H9 (cell line): ENCODE data around the gene DMD. TPM values are rescaled to one million over a fixed set of nuclear protein-coding genes. Genes with fewer than 3 reads are reported as not detected.

ENCODE experiments used
- DNase-seq: peaks from one replicate; pipeline ENCODE4 v3.0.0-alpha.2; 2017
- H2AFZ ChIP-seq: one replicate; pipeline ENCODE4 v1.6.1; 2013; ENCODE audit warnings: mild to moderate bottlenecking, low read length, control low read depth, moderate library complexity
- H2AK5ac ChIP-seq: 2 replicates; pipeline ENCODE4 v1.6.1; 2013; ENCODE audit warnings: low read length, control low read depth, mixed read lengths; ENCODE audit not compliant: insufficient read length
- H2BK120ac ChIP-seq: one replicate; pipeline ENCODE4 v1.6.1; 2013; ENCODE audit warnings: low read depth, mild to moderate bottlenecking, low read length, control low read depth, inconsistent platforms; ENCODE audit not compliant: poor library complexity, severe bottlenecking
- H2BK12ac ChIP-seq: 2 replicates; pipeline ENCODE4 v1.6.1; 2013; ENCODE audit warnings: low read length, control low read depth, mixed read lengths, low read depth; ENCODE audit not compliant: insufficient read length
- H2BK15ac ChIP-seq: 2 replicates; pipeline ENCODE4 v1.6.1; 2013; ENCODE audit warnings: low read depth, low read length, control low read depth
- H2BK20ac ChIP-seq: one replicate; pipeline ENCODE4 v1.6.1; 2013; ENCODE audit warnings: low read depth, mild to moderate bottlenecking, low read length, control low read depth, inconsistent platforms; ENCODE audit not compliant: poor library complexity, severe bottlenecking
- H2BK5ac ChIP-seq: 2 replicates; pipeline ENCODE4 v1.6.1; 2013; ENCODE audit warnings: low read length, control low read depth, mixed read lengths; ENCODE audit not compliant: insufficient read length
- H3K14ac ChIP-seq: 2 replicates; pipeline ENCODE4 v1.6.1; 2013; ENCODE audit warnings: low read length, control low read depth; ENCODE audit not compliant: insufficient read depth
- H3K18ac ChIP-seq: 2 replicates; pipeline ENCODE4 v1.6.1; 2013; ENCODE audit warnings: low read depth, mild to moderate bottlenecking, mixed read lengths, low read length, control low read depth; ENCODE audit not compliant: insufficient read length
- H3K23ac ChIP-seq: 2 replicates; pipeline ENCODE4 v1.6.1; 2013; ENCODE audit warnings: low read length, control low read depth, mixed read lengths, low read depth; ENCODE audit not compliant: insufficient read length
- H3K23me2 ChIP-seq: 2 replicates; pipeline ENCODE4 v1.6.1; 2013; ENCODE audit warnings: low read depth, mild to moderate bottlenecking, mixed read lengths, low read length, control low read depth; ENCODE audit not compliant: insufficient read length, poor library complexity, severe bottlenecking
- H3K27ac ChIP-seq: 2 replicates; pipeline ENCODE4 v1.5.1; 2013; ENCODE audit warnings: low read length, control low read depth, mixed read lengths, low read depth; ENCODE audit not compliant: insufficient read length
- H3K27me3 ChIP-seq: 2 replicates; pipeline ENCODE4 v1.6.1; 2013; ENCODE audit warnings: low read length, control low read depth, inconsistent platforms; ENCODE audit not compliant: insufficient read depth
- H3K4ac ChIP-seq: 2 replicates; pipeline ENCODE4 v1.6.1; 2013; ENCODE audit warnings: low read depth, mild to moderate bottlenecking, control low read depth, inconsistent platforms, low read length, moderate library complexity
- H3K4me1 ChIP-seq: 2 replicates; pipeline ENCODE4 v1.6.1; 2013; ENCODE audit warnings: low read length, control low read depth, inconsistent platforms; ENCODE audit not compliant: insufficient read depth
- H3K4me2 ChIP-seq: 2 replicates; pipeline ENCODE4 v1.6.1; 2013; ENCODE audit warnings: low read length, control low read depth, mixed read lengths; ENCODE audit not compliant: insufficient read length, insufficient read depth
- H3K56ac ChIP-seq: 2 replicates; pipeline ENCODE4 v1.6.1; 2013; ENCODE audit warnings: low read depth, mild to moderate bottlenecking, mixed read lengths, low read length, control low read depth; ENCODE audit not compliant: insufficient read length
- H3K79me1 ChIP-seq: 2 replicates; pipeline ENCODE4 v1.6.1; 2013; ENCODE audit warnings: low read depth, mild to moderate bottlenecking, moderate library complexity, low read length, control low read depth, inconsistent platforms; ENCODE audit not compliant: insufficient read depth, poor library complexity, severe bottlenecking
- H3K79me2 ChIP-seq: 2 replicates; pipeline ENCODE4 v1.6.1; 2013; ENCODE audit warnings: low read length, control low read depth, inconsistent platforms; ENCODE audit not compliant: insufficient read depth
- H3K9ac ChIP-seq: 2 replicates; pipeline ENCODE4 v1.6.1; 2013; ENCODE audit warnings: low read length, control low read depth, mixed read lengths; ENCODE audit not compliant: insufficient read length; ENCODE audit errors: extremely low read depth
- H3K9me3 ChIP-seq: one replicate; pipeline ENCODE4 v1.6.1; 2013; ENCODE audit warnings: low read depth, low read length, inconsistent platforms; ENCODE audit not compliant: control insufficient read depth
- H3T11ph ChIP-seq: one replicate; pipeline ENCODE4 v1.6.1; 2013; ENCODE audit warnings: mild to moderate bottlenecking, low read length, control low read depth, inconsistent platforms
- H4K20me1 ChIP-seq: one replicate; pipeline ENCODE4 v1.6.1; 2013; ENCODE audit not compliant: control insufficient read depth, insufficient read length, insufficient read depth
- H4K5ac ChIP-seq: 2 replicates; pipeline ENCODE4 v1.6.1; 2013; ENCODE audit warnings: low read depth, mild to moderate bottlenecking, mixed read lengths, low read length, control low read depth; ENCODE audit not compliant: insufficient read length
- H4K8ac ChIP-seq: replicated peaks from 2 replicates; pipeline ENCODE4 v1.6.1; 2013; ENCODE audit warnings: low read length, control low read depth, mixed read lengths, low read depth; ENCODE audit not compliant: insufficient read length
- H4K91ac ChIP-seq: 2 replicates; pipeline ENCODE4 v1.6.1; 2013; ENCODE audit warnings: low read depth, mild to moderate bottlenecking, moderate library complexity, mixed read lengths, low read length, control low read depth; ENCODE audit not compliant: insufficient read length
- H3K27ac Mint-ChIP-seq, 3 experiments: 2 replicates in 2 of 3; 3 replicates in 1 of 3; pipeline ENCODE4 v1.8.0; 2020 to 2021; ENCODE audit warnings: mixed read lengths in 3 of 3, mild to moderate bottlenecking in 1 of 3, moderate library complexity in 1 of 3
- H3K27me3 Mint-ChIP-seq: 2 replicates; pipeline ENCODE4 v1.8.0; 2021; ENCODE audit warnings: low read depth, mild to moderate bottlenecking, moderate library complexity, mixed read lengths
- H3K36me3 Mint-ChIP-seq, 3 experiments: 2 replicates in 2 of 3; 3 replicates in 1 of 3; pipeline ENCODE4 v1.8.0; 2020 to 2021; ENCODE audit warnings: low read depth in 3 of 3, mixed read lengths in 3 of 3; ENCODE audit not compliant: insufficient read depth in 1 of 3
- H3K4me1 Mint-ChIP-seq, 2 experiments: 2 replicates each; pipeline ENCODE4 v1.8.0; 2020; ENCODE audit warnings: mixed read lengths in 2 of 2
- H3K4me3 Mint-ChIP-seq, 2 experiments: 2 replicates in 1 of 2; 3 replicates in 1 of 2; pipeline ENCODE4 v1.8.0; 2020 to 2021; ENCODE audit warnings: mild to moderate bottlenecking in 2 of 2, mixed read lengths in 2 of 2, moderate library complexity in 1 of 2
- H3K9me3 Mint-ChIP-seq, 2 experiments: 2 replicates in 1 of 2; 3 replicates in 1 of 2; pipeline ENCODE4 v1.8.0; 2020; ENCODE audit warnings: mild to moderate bottlenecking in 2 of 2, mixed read lengths in 2 of 2, moderate library complexity in 1 of 2
- WGBS: extraction: QIAGEN DNeasy Blood & Tissue Kit; methylation state at CpG from one replicate; pipeline ENCODE4 v1.1.7; 2013; ENCODE audit warnings: missing lambda C conversion rate, low lambda C conversion rate, mixed read lengths; ENCODE audit not compliant: insufficient read length; ENCODE audit errors: extremely low coverage; 5-methylcytosine and 5-hydroxymethylcytosine counted together
- total RNA-seq: library from RNA; stranded (reverse); gene quantifications from 2 replicates; pipeline ENCODE4 v1.2.1, GENCODE V29; 2021
- TF ChIP-seq, protein P1 (sequence below): fragments of 200-600 bp; sonication (generic); conservative IDR thresholded peaks from 3 replicates; pipeline ENCODE4 v1.8.0; 2021; ENCODE audit warnings: antibody characterized with exemption, mild to moderate bottlenecking

The DMD gene
- total RNA-seq, 1 experiment from 2014 or later = 3.8 TPM

DNA sequence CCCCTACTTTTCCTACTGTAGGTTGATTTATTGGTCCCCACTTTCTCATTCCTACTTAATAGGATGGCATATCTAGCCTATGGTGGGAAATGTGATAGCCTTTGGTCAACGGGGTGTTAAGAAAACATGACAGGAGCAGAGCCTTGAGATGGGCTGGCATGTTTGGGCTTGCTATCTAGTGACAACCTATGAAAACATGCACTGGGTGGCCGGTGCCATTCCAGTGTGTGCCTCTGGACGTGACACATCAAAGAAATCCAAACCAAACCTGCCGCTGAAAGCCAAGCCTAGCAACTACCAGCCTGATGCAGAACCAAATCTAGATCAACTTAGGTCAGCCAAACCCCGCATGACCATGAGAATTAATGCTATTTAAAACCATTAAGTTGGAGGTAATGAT, 317.6 kb downstream of the DMD start:
- Histone ChIP-seq H2BK5ac (no peak overlapping the region), H3K27ac (no peak overlapping the region), H3K9ac (no peak overlapping the region), H3T11ph (no peak overlapping the region), H3K18ac (no peak overlapping the region), H2BK12ac (no peak overlapping the region), H2BK20ac (no peak overlapping the region), H3K56ac (no peak overlapping the region), H3K4me2 (no peak overlapping the region), H2AK5ac (no peak overlapping the region), H3K27me3 (no peaks in the 10 kb centered on the region), H4K91ac (no peak overlapping the region), H3K23ac (no peak overlapping the region), H3K14ac (no peak overlapping the region), H2BK120ac (no peak overlapping the region), H4K8ac (no peak overlapping the region), H3K79me1 (no peaks in the 10 kb centered on the region), H2BK15ac (no peak overlapping the region), H3K23me2 (no peaks in the 10 kb centered on the region), H4K20me1 (no peaks in the 10 kb centered on the region), H3K9me3 (no peaks in the 10 kb centered on the region), H3K79me2 (no peaks in the 10 kb centered on the region), H3K4ac (no peak overlapping the region), H3K4me1 (no peaks in the 10 kb centered on the region), H4K5ac (no peak overlapping the region), H2AFZ (no peak overlapping the region)
- no CpG with 5 or more reads among the region's 5 CpGs for WGBS
- Mint-ChIP-seq H3K4me3 (no peak overlapping the region), H3K36me3 (no peaks in the 10 kb centered on the region), H3K9me3 (peaks cover 0 to 10% of the 10 kb centered on the region in 2 experiments; a peak in 3 of 5 replicates), H3K27ac (no peak overlapping the region; a peak in 1 of 7 replicates), H3K4me1 (peaks cover 3 to 12% of the 10 kb centered on the region in 2 experiments; a peak in 3 of 4 replicates), H3K27me3 (no peaks in the 10 kb centered on the region)
- TF ChIP-seq, protein P1, sequence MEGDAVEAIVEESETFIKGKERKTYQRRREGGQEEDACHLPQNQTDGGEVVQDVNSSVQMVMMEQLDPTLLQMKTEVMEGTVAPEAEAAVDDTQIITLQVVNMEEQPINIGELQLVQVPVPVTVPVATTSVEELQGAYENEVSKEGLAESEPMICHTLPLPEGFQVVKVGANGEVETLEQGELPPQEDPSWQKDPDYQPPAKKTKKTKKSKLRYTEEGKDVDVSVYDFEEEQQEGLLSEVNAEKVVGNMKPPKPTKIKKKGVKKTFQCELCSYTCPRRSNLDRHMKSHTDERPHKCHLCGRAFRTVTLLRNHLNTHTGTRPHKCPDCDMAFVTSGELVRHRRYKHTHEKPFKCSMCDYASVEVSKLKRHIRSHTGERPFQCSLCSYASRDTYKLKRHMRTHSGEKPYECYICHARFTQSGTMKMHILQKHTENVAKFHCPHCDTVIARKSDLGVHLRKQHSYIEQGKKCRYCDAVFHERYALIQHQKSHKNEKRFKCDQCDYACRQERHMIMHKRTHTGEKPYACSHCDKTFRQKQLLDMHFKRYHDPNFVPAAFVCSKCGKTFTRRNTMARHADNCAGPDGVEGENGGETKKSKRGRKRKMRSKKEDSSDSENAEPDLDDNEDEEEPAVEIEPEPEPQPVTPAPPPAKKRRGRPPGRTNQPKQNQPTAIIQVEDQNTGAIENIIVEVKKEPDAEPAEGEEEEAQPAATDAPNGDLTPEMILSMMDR = no peak
- DNase-seq = no peak
